Adrenal gland (tissue), 12 donors: ENCODE results near the gene PPIL1. TPM values are rescaled to one million over a fixed set of nuclear protein-coding genes. Genes with fewer than 3 reads are reported as not detected.

Source experiments
- DNase-seq, 7 donors: peaks; one replicate each; pipeline ENCODE4 v3.0.0-alpha.2; 2019 to 2020
- H3K27ac ChIP-seq, 5 donors: fragments of 200-600 bp; sonication (generic) in 4 of 5; 1 replicate in 3 of 5; 2 replicates in 2 of 5; pipeline versions ENCODE4 v1.5.1 to v1.8.0; 2016 to 2020; ENCODE audit warnings: mild to moderate bottlenecking in 1 of 5
- H3K27me3 ChIP-seq: fragments of 200-600 bp; 2 replicates; pipeline ENCODE4 v1.8.0; 2021
- H3K36me3 ChIP-seq, 2 donors: fragments of 200-600 bp; replicated peaks in 1 of 2; 1 replicate in 1 of 2; 2 replicates in 1 of 2; pipeline versions ENCODE4 v1.5.1 to v1.8.0; 2018 to 2022
- H3K4me1 ChIP-seq, 2 donors: fragments of 200-600 bp; replicated peaks in 1 of 2; 1 replicate in 1 of 2; 2 replicates in 1 of 2; pipeline versions ENCODE4 v1.5.1 to v1.8.0; 2018 to 2021
- H3K4me3 ChIP-seq, 4 donors: fragments of 200-600 bp; sonication (generic) in 3 of 4; one replicate each; pipeline ENCODE4 v1.5.1; 2016 to 2018
- H3K9me3 ChIP-seq, 3 donors: fragments of 200-600 bp; sonication (generic) in 1 of 3; replicated peaks in 1 of 3; 1 replicate in 2 of 3; 2 replicates in 1 of 3; pipeline versions ENCODE4 v1.5.1 to v1.8.0; 2016 to 2021
- CTCF ChIP-seq, 6 experiments: fragments of 450-650 bp in 4 of 6; fragments of 200-600 bp in 2 of 6; sonication (generic) in 1 of 6; IDR thresholded peaks; 1 replicate in 5 of 6; 2 replicates in 1 of 6; pipeline versions ENCODE4 v1.5.1 to v1.8.0; 2016 to 2021; ENCODE audit warnings: antibody characterized with exemption in 6 of 6, mild to moderate bottlenecking in 2 of 6, moderate library complexity in 1 of 6
- POLR2A ChIP-seq, 2 donors: fragments of 450-650 bp; IDR thresholded peaks; one replicate each; pipeline ENCODE4 v1.6.1; 2017; ENCODE audit warnings: antibody characterized with exemption in 2 of 2, mild to moderate bottlenecking in 2 of 2, moderate library complexity in 1 of 2
- WGBS, 4 donors: extraction: QIAGEN DNeasy Blood & Tissue Kit in 2 of 4; methylation state at CpG; one replicate each; pipeline versions ENCODE4 v1.1.5 to v1.1.7; 2013 to 2017; 5-methylcytosine and 5-hydroxymethylcytosine counted together
- intact Hi-C, 2 donors: fragments of 100-400 bp; cut with DNase I; formaldehyde crosslinking; loops; one replicate each; pipeline versions ENCODE4 v1.14.1 to v1.15.0; 2022 to 2023
- polyA plus RNA-seq, 3 donors: library from polyadenylated mRNA; stranded (reverse); fragments of 200-250 nt in 2 of 3; fragments of 350-450 nt in 1 of 3; fragmentation: Illumina TruSeq in 1 of 3; extraction: RNeasy Lipid Tissue Mini Kit (QIAGEN cat#74804) in 1 of 3; gene quantifications; one replicate each; pipeline ENCODE4 v1.2.3, GENCODE V29; 2013 to 2014
- total RNA-seq, 9 donors: library from RNA; depleted of rRNA in 4 of 9; stranded (reverse); fragments of >200 nt in 4 of 9; fragments of 120-200 nt in 1 of 9; fragmentation: NEBNext Ultra II Directional in 1 of 9; extraction: Animal tissue kit (Norgen Biotek cat#: 25700) in 1 of 9; gene quantifications; one replicate each; pipeline versions ENCODE4 v1.1.0 to v1.2.4, GENCODE V29; 2013 to 2023
- donor health status: healthy with polysubstance abuse.
- donor health status: Bipolar disorder and iron deficiency.
- donor health status: DM: yes; HTN: yes; CAD: no.
- donor health status: DM: no; HTN: no; CAD: no.
- donor health status: DM: no; HTN: no; CAD: no.
- donor health status: DM: yes; HTN: yes; CAD: no.

Gene PPIL1
- total and polyA plus RNA-seq, 12 donors: 8.2 to 138 (median 49.9) TPM

- no peak for DNase-seq
- H3K9me3 ChIP-seq: no peaks in the 10 kb centered on the region
- TF ChIP-seq CTCF (IDR thresholded peaks at IDR 0.05) (no peak), POLR2A (IDR thresholded peaks at IDR 0.05) (no peak)
- 67 to 78% (median 73%) methylated on average over 10 of the region's 10 CpGs for WGBS, 4 donors
- H3K36me3 ChIP-seq: no peaks in the 10 kb centered on the region
- peak overlapping the region in 1 of 4 donors; percentile 81 for H3K4me3 ChIP-seq
- H3K27me3 ChIP-seq: no peaks in the 10 kb centered on the region
- intact Hi-C loops: loop anchor here in 1 of 2 donors (5.0 kb wide), 1 partner anchor 90 kb away; no protein-coding TSS in a partner anchor
- H3K4me1 ChIP-seq: peaks cover 17 to 31% of the 10 kb centered on the region in 2 donors
- peak overlapping the region in 1 of 5 donors; percentile 92 for H3K27ac ChIP-seq
These were observed 12.5 kb upstream of the PPIL1 start for GRCh38 chr6:36886950-36887618.

GRCh38 chr6:36885461-36886401, 11.1 kb upstream of the PPIL1 start, which contains the start of gene C6orf89:
Gene C6orf89 (plus strand): TSS chr6:36885952. CDS start chr6:36899445, 13,493 bp downstream.
- peak; percentile 39 to 77 for TF ChIP-seq POLR2A (IDR thresholded peaks at IDR 0.05)
- TF ChIP-seq CTCF (IDR thresholded peaks at IDR 0.05): peak; percentile 61 to 98 (median 95)

GRCh38 chr6:36884610-36885009, 10.0 kb upstream of the PPIL1 start:
- intact Hi-C loops: loop anchor here in 1 of 2 donors (5.0 kb wide), 1 partner anchor 93 kb away; no protein-coding TSS in a partner anchor
- H3K27me3 ChIP-seq: no peaks in the 10 kb centered on the region
- 91 to 99% (median 97%) methylated on average over 3 of the region's 3 CpGs for WGBS, 4 donors
- H3K36me3 ChIP-seq: no peaks in the 10 kb centered on the region
- peaks cover 17 to 26% of the 10 kb centered on the region in 2 donors for H3K4me1 ChIP-seq
- H3K9me3 ChIP-seq: no peaks in the 10 kb centered on the region
- DNase-seq: no peak
- no peak for TF ChIP-seq POLR2A (IDR thresholded peaks at IDR 0.05)
- TF ChIP-seq CTCF (IDR thresholded peaks at IDR 0.05): no peak
- no peak overlapping the region for H3K27ac ChIP-seq
- H3K4me3 ChIP-seq: no peak overlapping the region

More at GRCh38 chr6:36885461-36886401, 11.1 kb upstream of the PPIL1 start, which contains the start of gene C6orf89:
- H3K4me1 ChIP-seq: peaks cover 17 to 31% of the 10 kb centered on the region in 2 donors
- no peaks in the 10 kb centered on the region for H3K27me3 ChIP-seq
- WGBS, 4 donors: 2 to 6% (median 3%) methylated on average over 18 to 48 of the region's 48 CpGs
- intact Hi-C loops: loop anchor here in 1 of 2 donors (5.0 kb wide), 1 partner anchor 92 kb away; no protein-coding TSS in a partner anchor
- DNase-seq: peak; percentile 96 to 99 (median 99)
- H3K9me3 ChIP-seq: no peaks in the 10 kb centered on the region
- no peaks in the 10 kb centered on the region for H3K36me3 ChIP-seq
- peak within 1 kb of the TSS; percentile 53 to 92 (median 78) for H3K27ac ChIP-seq
- peak within 1 kb of the TSS; percentile 30 to 81 (median 58) for H3K4me3 ChIP-seq

- Histone ChIP-seq H3K36me3 (peaks cover 0 to 11% of the 10 kb centered on the region in 2 donors), H3K4me3 (peak overlapping the region in 3 of 4 donors; percentile 77 to 88 (median 85)), H3K27ac (peak overlapping the region in 4 of 5 donors; percentile 82 to 95 (median 86)), H3K27me3 (no peaks in the 10 kb centered on the region), H3K9me3 (no peaks in the 10 kb centered on the region), H3K4me1 (peaks cover 5 to 19% of the 10 kb centered on the region in 2 donors)
- intact Hi-C loops: no loop called here
- WGBS, 4 donors: 34 to 39% (median 39%) methylated on average over 6 of the region's 6 CpGs
- TF ChIP-seq CTCF (IDR thresholded peaks at IDR 0.05): no peak
- TF ChIP-seq POLR2A (IDR thresholded peaks at IDR 0.05): no peak
- DNase-seq: no peak
These were observed 639 bp upstream of the PPIL1 start for GRCh38 chr6:36875250-36875633.
